ENCODE data around the gene COASY. TPM values are rescaled to one million over a fixed set of nuclear protein-coding genes. Genes with fewer than 3 reads are reported as not detected.

The COASY gene
- total RNA-seq, 1 donor from 2014 or later = 51.7 TPM

DNA sequence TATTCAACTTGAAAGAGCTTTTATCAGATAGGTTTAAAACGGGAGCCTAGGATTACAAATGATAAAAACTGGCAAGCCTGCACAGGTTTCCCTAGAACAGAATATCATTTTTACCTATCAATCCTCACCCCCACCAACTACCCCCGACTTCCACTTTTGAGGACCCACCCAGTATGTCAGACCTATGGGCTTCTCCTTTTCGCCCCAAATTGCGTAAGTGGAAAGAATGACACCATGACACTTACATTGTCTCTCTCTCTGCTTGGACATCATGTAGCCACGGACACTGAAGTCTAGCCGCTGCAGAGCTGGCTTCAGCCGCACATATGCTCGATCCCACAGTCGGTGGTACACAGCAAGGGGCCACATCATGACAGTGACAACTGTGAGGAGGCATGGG is 22.9 kb downstream of the COASY start:
- Mint-ChIP-seq H3K27ac (ENCODE audit: unreplicated experiment) (no peak overlapping the region), H3K27me3 (ENCODE audit: unreplicated experiment) (no peaks in the 10 kb centered on the region), H3K36me3 (ENCODE audit: unreplicated experiment) (peaks cover 45% of the 10 kb centered on the region), H3K9me3 (ENCODE audit: unreplicated experiment) (no peaks in the 10 kb centered on the region), H3K4me1 (ENCODE audit: unreplicated experiment) (peaks cover 2% of the 10 kb centered on the region), H3K4me3 (ENCODE audit: unreplicated experiment) (no peak overlapping the region)
- no peak for TF ChIP-seq CTCF (IDR thresholded peaks at IDR 0.05)
- no peak for DNase-seq (ENCODE audit: extremely low spot score, unreplicated experiment)

DNA sequence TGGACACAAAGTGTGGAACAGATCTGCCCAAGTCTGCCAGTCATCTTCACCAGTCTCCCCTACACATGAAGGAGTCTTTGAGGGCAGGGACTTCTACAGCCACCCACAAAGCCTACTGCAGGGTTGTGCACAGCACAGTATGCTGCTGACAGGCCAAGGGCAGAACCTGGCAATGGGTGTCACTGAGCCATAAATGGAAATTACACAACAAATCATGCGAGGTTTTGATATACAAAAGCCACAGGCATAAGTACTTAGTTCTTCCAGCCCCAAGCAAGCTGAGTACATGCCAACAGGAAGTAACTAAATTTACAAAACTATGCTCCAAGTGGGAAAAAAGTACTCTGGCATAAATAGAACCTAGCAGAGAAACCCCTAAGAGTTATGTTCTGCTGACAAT is 23.4 kb downstream of the COASY start:
- TF ChIP-seq CTCF (IDR thresholded peaks at IDR 0.05) = no peak
- H3K4me1 Mint-ChIP-seq (ENCODE audit: unreplicated experiment) = peaks cover 2% of the 10 kb centered on the region
- no peaks in the 10 kb centered on the region for H3K27me3 Mint-ChIP-seq (ENCODE audit: unreplicated experiment)
- no peak overlapping the region for H3K27ac Mint-ChIP-seq (ENCODE audit: unreplicated experiment)
- H3K9me3 Mint-ChIP-seq (ENCODE audit: unreplicated experiment) = no peaks in the 10 kb centered on the region
- H3K36me3 Mint-ChIP-seq (ENCODE audit: unreplicated experiment) = peaks cover 46% of the 10 kb centered on the region
- no peak for DNase-seq (ENCODE audit: extremely low spot score, unreplicated experiment)
- no peak overlapping the region for H3K4me3 Mint-ChIP-seq (ENCODE audit: unreplicated experiment)

DNA sequence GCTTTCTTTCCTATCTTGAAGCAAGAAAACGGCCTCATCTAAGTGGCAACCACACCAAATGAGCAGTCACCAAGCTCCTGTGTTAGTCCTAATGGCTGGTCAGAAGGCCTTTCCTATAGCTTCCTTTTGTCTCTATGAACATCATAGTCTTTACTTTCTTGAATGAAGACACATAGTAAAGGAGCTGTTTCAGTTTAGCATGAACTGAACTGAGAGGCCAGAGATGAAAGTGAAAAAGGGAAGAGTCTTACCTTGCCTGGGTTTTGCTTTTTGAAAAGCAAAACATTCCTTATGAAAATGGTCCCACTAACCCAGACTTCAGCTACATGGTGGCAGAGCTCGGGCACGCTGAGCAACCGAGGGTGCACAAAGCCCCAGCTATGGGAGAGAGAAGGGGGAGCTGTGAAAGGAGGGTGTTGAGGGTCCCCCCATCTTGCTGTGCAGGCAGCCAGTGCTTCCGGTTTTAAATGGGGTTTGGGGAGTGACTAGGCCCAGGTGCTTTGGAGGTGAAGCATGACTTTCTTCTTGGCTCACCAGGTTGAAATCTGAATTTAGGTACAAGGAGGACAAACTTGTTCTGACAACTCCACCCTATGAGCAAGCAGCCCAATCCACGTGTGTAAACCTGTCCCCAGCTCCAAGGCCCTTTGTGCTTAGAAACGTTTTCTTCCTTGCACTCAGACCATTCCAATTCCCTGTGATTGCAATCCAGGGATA is 24.7 kb downstream of the COASY start:
- no peak for DNase-seq (ENCODE audit: extremely low spot score, unreplicated experiment)
- peaks cover 2% of the 10 kb centered on the region for H3K4me1 Mint-ChIP-seq (ENCODE audit: unreplicated experiment)
- H3K27ac Mint-ChIP-seq (ENCODE audit: unreplicated experiment) = no peak overlapping the region
- no peak overlapping the region for H3K4me3 Mint-ChIP-seq (ENCODE audit: unreplicated experiment)
- no peaks in the 10 kb centered on the region for H3K9me3 Mint-ChIP-seq (ENCODE audit: unreplicated experiment)
- H3K36me3 Mint-ChIP-seq (ENCODE audit: unreplicated experiment) = peaks cover 48% of the 10 kb centered on the region
- no peaks in the 10 kb centered on the region for H3K27me3 Mint-ChIP-seq (ENCODE audit: unreplicated experiment)
- TF ChIP-seq CTCF (IDR thresholded peaks at IDR 0.05) = no peak

- peaks cover 2% of the 10 kb centered on the region for H3K4me1 Mint-ChIP-seq (ENCODE audit: unreplicated experiment)
- no peaks in the 10 kb centered on the region for H3K9me3 Mint-ChIP-seq (ENCODE audit: unreplicated experiment)
- no peak overlapping the region for H3K27ac Mint-ChIP-seq (ENCODE audit: unreplicated experiment)
- no peak for DNase-seq (ENCODE audit: extremely low spot score, unreplicated experiment)
- TF ChIP-seq CTCF (IDR thresholded peaks at IDR 0.05) = no peak
- H3K4me3 Mint-ChIP-seq (ENCODE audit: unreplicated experiment) = no peak overlapping the region
- peaks cover 34% of the 10 kb centered on the region for H3K36me3 Mint-ChIP-seq (ENCODE audit: unreplicated experiment)
- H3K27me3 Mint-ChIP-seq (ENCODE audit: unreplicated experiment) = no peaks in the 10 kb centered on the region
Measured at GRCh38 chr17:42590886-42591285, 28.9 kb downstream of the COASY start.

DNA sequence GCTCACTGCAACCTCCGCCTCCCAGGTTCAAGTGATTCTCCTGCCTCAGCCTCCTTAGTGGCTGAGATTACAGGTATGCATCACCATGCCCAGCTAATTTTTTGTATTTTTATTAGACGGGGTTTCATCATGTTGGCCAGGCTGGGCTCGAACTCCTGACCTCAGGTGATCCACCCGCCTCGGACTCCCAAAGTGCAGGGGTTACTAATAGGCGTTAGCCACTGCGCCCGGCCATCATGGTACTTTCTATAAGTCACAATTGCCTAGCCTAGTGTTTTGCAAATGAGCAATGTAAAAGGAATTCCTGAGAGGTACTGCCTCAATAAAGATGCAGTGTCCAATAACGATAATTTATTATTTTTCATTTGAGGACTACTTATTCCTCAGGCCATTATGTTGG is 29.5 kb downstream of the COASY start:
- no peak overlapping the region for H3K4me3 Mint-ChIP-seq (ENCODE audit: unreplicated experiment)
- TF ChIP-seq CTCF (IDR thresholded peaks at IDR 0.05) = no peak
- no peak overlapping the region for H3K27ac Mint-ChIP-seq (ENCODE audit: unreplicated experiment)
- no peaks in the 10 kb centered on the region for H3K27me3 Mint-ChIP-seq (ENCODE audit: unreplicated experiment)
- no peaks in the 10 kb centered on the region for H3K9me3 Mint-ChIP-seq (ENCODE audit: unreplicated experiment)
- DNase-seq (ENCODE audit: extremely low spot score, unreplicated experiment) = no peak
- H3K4me1 Mint-ChIP-seq (ENCODE audit: unreplicated experiment) = peaks cover 2% of the 10 kb centered on the region
- H3K36me3 Mint-ChIP-seq (ENCODE audit: unreplicated experiment) = peaks cover 31% of the 10 kb centered on the region

All from osteocyte (in vitro differentiated cells).